Adrenal gland (tissue), 12 donors: ENCODE data around the gene AFF1. TPM values are rescaled to one million over a fixed set of nuclear protein-coding genes. Genes with fewer than 3 reads are reported as not detected.
A peak's percentile ranks its signal among the peaks of the same experiment; 100 is the strongest.
"Not testable (repeated sequence)": the region's sequence is repeated elsewhere in the genome, so short reads cannot be mapped to it uniquely, and the experiment has no call there.

Experiments
- DNase-seq, 7 donors: peaks; one replicate each; pipeline ENCODE4 v3.0.0-alpha.2; 2019 to 2020
- H3K27ac ChIP-seq, 5 donors: fragments of 200-600 bp; sonication (generic) in 4 of 5; 1 replicate in 3 of 5; 2 replicates in 2 of 5; pipeline versions ENCODE4 v1.5.1 to v1.8.0; 2016 to 2020; ENCODE audit warnings: mild to moderate bottlenecking in 1 of 5
- H3K27me3 ChIP-seq: fragments of 200-600 bp; 2 replicates; pipeline ENCODE4 v1.8.0; 2021
- H3K36me3 ChIP-seq, 2 donors: fragments of 200-600 bp; replicated peaks in 1 of 2; 1 replicate in 1 of 2; 2 replicates in 1 of 2; pipeline versions ENCODE4 v1.5.1 to v1.8.0; 2018 to 2022
- H3K4me1 ChIP-seq, 2 donors: fragments of 200-600 bp; replicated peaks in 1 of 2; 1 replicate in 1 of 2; 2 replicates in 1 of 2; pipeline versions ENCODE4 v1.5.1 to v1.8.0; 2018 to 2021
- H3K4me3 ChIP-seq, 4 donors: fragments of 200-600 bp; sonication (generic) in 3 of 4; one replicate each; pipeline ENCODE4 v1.5.1; 2016 to 2018
- H3K9me3 ChIP-seq, 3 donors: fragments of 200-600 bp; sonication (generic) in 1 of 3; replicated peaks in 1 of 3; 1 replicate in 2 of 3; 2 replicates in 1 of 3; pipeline versions ENCODE4 v1.5.1 to v1.8.0; 2016 to 2021
- POLR2A ChIP-seq, 2 donors: fragments of 450-650 bp; IDR thresholded peaks; one replicate each; pipeline ENCODE4 v1.6.1; 2017; ENCODE audit warnings: antibody characterized with exemption in 2 of 2, mild to moderate bottlenecking in 2 of 2, moderate library complexity in 1 of 2
- WGBS, 4 donors: extraction: QIAGEN DNeasy Blood & Tissue Kit in 2 of 4; methylation state at CpG; one replicate each; pipeline versions ENCODE4 v1.1.5 to v1.1.7; 2013 to 2017; 5-methylcytosine and 5-hydroxymethylcytosine counted together
- intact Hi-C, 2 donors: fragments of 100-400 bp; cut with DNase I; formaldehyde crosslinking; loops; one replicate each; pipeline versions ENCODE4 v1.14.1 to v1.15.0; 2022 to 2023
- polyA plus RNA-seq, 3 donors: library from polyadenylated mRNA; stranded (reverse); fragments of 200-250 nt in 2 of 3; fragments of 350-450 nt in 1 of 3; fragmentation: Illumina TruSeq in 1 of 3; extraction: RNeasy Lipid Tissue Mini Kit (QIAGEN cat#74804) in 1 of 3; gene quantifications; one replicate each; pipeline ENCODE4 v1.2.3, GENCODE V29; 2013 to 2014
- total RNA-seq, 9 donors: library from RNA; depleted of rRNA in 4 of 9; stranded (reverse); fragments of >200 nt in 4 of 9; fragments of 120-200 nt in 1 of 9; fragmentation: NEBNext Ultra II Directional in 1 of 9; extraction: Animal tissue kit (Norgen Biotek cat#: 25700) in 1 of 9; gene quantifications; one replicate each; pipeline versions ENCODE4 v1.1.0 to v1.2.4, GENCODE V29; 2013 to 2023
- TF ChIP-seq, protein P1 (sequence below), 6 experiments: fragments of 450-650 bp in 4 of 6; fragments of 200-600 bp in 2 of 6; sonication (generic) in 1 of 6; IDR thresholded peaks; 1 replicate in 5 of 6; 2 replicates in 1 of 6; pipeline versions ENCODE4 v1.5.1 to v1.8.0; 2016 to 2021; ENCODE audit warnings: antibody characterized with exemption in 6 of 6, mild to moderate bottlenecking in 2 of 6, moderate library complexity in 1 of 6
- donor health status: healthy with polysubstance abuse.
- donor health status: Bipolar disorder and iron deficiency.
- donor health status: DM: yes; HTN: yes; CAD: no.
- donor health status: DM: no; HTN: no; CAD: no.
- donor health status: DM: no; HTN: no; CAD: no.
- donor health status: DM: yes; HTN: yes; CAD: no.

AFF1 gene
- total and polyA plus RNA-seq, 12 donors = 9.9 to 109 (median 52.3) TPM

DNA sequence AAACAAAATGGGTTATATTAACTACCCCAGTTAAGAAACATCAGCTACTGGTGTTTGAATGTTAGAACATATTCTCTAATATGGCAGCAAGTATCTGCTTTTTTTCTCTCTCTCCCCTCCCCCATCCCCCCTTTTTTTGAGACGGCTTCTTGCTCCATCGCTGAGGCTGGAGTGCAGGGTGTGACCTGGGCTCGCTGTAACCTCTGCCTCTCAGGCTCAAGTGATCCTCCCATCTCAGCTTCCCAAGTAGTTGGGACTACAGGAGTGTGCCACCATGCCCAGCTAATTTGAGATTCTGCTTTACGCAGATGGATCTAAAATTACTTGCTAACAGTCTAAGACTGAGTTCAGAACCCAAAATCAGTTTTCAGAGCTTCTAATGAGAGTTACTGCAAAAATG, 101.9 kb downstream of the AFF1 start:
- no peak overlapping the region for H3K4me3 ChIP-seq
- no peak for TF ChIP-seq POLR2A (IDR thresholded peaks at IDR 0.05)
- TF ChIP-seq, protein P1, sequence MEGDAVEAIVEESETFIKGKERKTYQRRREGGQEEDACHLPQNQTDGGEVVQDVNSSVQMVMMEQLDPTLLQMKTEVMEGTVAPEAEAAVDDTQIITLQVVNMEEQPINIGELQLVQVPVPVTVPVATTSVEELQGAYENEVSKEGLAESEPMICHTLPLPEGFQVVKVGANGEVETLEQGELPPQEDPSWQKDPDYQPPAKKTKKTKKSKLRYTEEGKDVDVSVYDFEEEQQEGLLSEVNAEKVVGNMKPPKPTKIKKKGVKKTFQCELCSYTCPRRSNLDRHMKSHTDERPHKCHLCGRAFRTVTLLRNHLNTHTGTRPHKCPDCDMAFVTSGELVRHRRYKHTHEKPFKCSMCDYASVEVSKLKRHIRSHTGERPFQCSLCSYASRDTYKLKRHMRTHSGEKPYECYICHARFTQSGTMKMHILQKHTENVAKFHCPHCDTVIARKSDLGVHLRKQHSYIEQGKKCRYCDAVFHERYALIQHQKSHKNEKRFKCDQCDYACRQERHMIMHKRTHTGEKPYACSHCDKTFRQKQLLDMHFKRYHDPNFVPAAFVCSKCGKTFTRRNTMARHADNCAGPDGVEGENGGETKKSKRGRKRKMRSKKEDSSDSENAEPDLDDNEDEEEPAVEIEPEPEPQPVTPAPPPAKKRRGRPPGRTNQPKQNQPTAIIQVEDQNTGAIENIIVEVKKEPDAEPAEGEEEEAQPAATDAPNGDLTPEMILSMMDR (IDR thresholded peaks at IDR 0.05) = no peak
- no peak for DNase-seq
- H3K9me3 ChIP-seq = no peaks in the 10 kb centered on the region
- WGBS, 4 donors = 76 to 81% (median 78%) methylated on average over 4 of the region's 4 CpGs
- no peaks in the 10 kb centered on the region for H3K36me3 ChIP-seq
- intact Hi-C loops = no loop called here
- H3K27me3 ChIP-seq = no peaks in the 10 kb centered on the region
- H3K27ac ChIP-seq = peak overlapping the region in 1 of 5 donors; percentile 13
- H3K4me1 ChIP-seq = peaks cover 74 to 91% of the 10 kb centered on the region in 2 donors

DNA sequence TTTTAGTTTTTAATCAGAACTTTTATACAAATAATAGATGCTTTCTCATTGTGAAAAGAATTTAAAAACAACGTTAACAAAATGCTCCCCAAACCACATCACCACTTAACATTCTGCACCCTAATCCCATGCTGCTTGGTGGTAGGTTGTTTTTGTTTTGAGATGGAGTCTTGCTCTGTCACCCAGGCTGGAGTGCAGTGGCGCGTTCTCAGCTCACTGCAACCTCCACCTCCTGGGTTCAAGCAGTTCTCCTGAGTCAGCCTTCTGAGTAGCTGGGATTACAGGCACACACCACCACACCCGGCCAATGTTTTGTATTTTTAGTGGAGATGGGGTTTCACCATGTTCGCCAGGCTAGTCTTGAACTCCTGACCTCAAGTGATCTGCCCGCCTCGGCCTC, 102.4 kb downstream of the AFF1 start:
- H3K4me3 ChIP-seq, H3K36me3 ChIP-seq, intact Hi-C loops, H3K9me3 ChIP-seq, H3K27me3 ChIP-seq, DNase-seq: not testable (repeated sequence)
- 48 to 77% (median 71%) methylated on average over 7 of the region's 7 CpGs for WGBS, 4 donors
- Histone ChIP-seq H3K4me1 (peaks cover 74 to 89% of the 10 kb centered on the region in 2 donors), H3K27ac (peak overlapping the region in 2 of 5 donors; percentile 13 to 80)

DNA sequence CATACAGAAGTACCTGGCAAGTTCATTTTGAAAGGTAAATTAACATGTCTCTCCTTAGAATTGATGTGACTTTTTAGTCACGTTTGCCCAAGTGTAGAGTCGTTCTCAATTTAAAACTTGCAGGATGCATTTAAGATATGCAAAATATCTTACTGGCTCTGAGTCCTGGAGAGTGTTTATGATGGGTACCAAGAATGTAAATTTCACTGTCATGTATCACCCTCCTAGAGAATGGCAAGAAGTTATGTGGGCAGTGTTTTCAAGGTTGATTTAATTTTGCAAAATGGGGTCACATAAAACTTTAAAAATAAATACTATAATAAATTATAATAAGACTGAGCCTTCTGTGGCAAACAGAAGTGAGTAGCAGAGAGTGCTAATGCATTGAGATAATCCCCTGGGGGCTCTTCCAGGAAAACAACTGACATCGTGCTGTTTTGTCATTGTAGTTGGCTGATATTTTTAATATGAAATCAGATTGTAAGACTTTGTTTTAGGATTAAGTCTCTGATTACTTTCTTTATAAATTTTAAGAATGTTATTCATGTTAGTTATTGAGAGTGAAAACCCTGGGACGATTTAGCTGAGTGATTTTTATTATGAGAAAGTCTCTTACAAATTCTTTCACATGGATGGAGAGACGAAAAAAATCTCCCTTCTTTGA, 103.0 kb downstream of the AFF1 start:
- H3K36me3 ChIP-seq = no peaks in the 10 kb centered on the region
- TF ChIP-seq POLR2A (IDR thresholded peaks at IDR 0.05) = no peak
- TF ChIP-seq, protein P1 (IDR thresholded peaks at IDR 0.05) = no peak
- H3K9me3 ChIP-seq = no peaks in the 10 kb centered on the region
- H3K4me1 ChIP-seq = peaks cover 68 to 83% of the 10 kb centered on the region in 2 donors
- no peaks in the 10 kb centered on the region for H3K27me3 ChIP-seq
- H3K4me3 ChIP-seq = no peak overlapping the region
- WGBS, 4 donors = 43 to 45% (median 45%) methylated on average over 5 of the region's 5 CpGs
- no peak for DNase-seq
- intact Hi-C loops = no loop called here
- H3K27ac ChIP-seq = peak overlapping the region in 2 of 5 donors; percentile 70 to 80

DNA sequence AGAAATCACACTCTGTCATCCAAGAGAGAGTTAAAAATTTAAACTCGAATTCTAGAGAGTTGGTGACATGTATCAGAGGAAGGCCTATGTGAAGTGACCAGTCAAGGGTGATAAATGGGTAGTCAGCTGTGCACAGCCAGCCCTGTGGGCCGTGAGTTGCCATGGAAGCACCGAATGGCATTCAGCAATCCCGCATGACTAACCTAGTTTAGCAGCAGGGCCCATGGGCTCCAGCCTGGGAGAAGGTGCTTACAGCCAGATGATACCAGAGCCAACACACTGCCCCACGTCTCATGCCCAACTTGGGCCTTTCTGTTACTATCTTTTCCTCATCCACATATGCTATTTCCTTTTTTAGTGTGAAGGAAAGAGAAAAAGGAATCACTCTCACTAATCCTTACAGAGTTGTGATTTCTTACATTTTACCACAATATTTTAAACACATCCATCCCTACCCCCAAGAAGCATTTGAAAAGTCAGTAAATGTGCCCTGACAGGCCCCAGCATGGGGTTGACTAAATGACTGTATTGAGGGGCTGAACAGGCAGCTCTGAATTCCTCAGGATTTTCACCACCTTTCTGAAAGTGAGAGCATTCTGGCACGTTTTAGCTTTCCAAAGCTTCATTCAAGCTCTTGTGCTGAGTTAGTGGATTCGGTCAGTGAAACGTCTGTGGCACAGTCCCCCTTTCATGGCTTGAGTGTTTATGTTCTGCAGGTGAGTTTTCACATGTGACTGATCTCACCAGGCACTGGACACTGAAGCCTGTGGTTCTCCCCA, 104.2 kb downstream of the AFF1 start:
- WGBS, 4 donors = 24 to 34% (median 27%) methylated on average over 5 to 8 of the region's 8 CpGs
- H3K36me3 ChIP-seq = no peaks in the 10 kb centered on the region
- H3K9me3 ChIP-seq = no peaks in the 10 kb centered on the region
- no peaks in the 10 kb centered on the region for H3K27me3 ChIP-seq
- no peak overlapping the region for H3K4me3 ChIP-seq
- TF ChIP-seq, protein P1 (IDR thresholded peaks at IDR 0.05) = no peak
- peak in 1 of 2 donors; percentile 51 for TF ChIP-seq POLR2A (IDR thresholded peaks at IDR 0.05)
- intact Hi-C loops = no loop called here
- peaks cover 65 to 83% of the 10 kb centered on the region in 2 donors for H3K4me1 ChIP-seq
- H3K27ac ChIP-seq = peak overlapping the region in 3 of 5 donors; percentile 58 to 80 (median 70)
- DNase-seq = peak; percentile 80 to 90 (median 85)
